DOHH2 (cell line): Measurements from ENCODE around the gene HECW1.

Experiments
- EZH2phosphoT487 ChIP-seq: fragments of 200-600 bp; sonication (generic); IDR thresholded peaks from 2 replicates; pipeline ENCODE4 v1.6.1; 2017; ENCODE audit warnings: borderline replicate concordance, mild to moderate bottlenecking, antibody characterized with exemption, low read length, moderate library complexity, mixed read lengths
- TF ChIP-seq, protein P1 (sequence below): fragments of 200-600 bp; sonication (generic); IDR thresholded peaks from one replicate; pipeline ENCODE4 v1.5.1; 2014; ENCODE audit warnings: antibody characterized with exemption, mild to moderate bottlenecking, low read depth, low read length; ENCODE audit not compliant: poor library complexity, severe bottlenecking

DNA sequence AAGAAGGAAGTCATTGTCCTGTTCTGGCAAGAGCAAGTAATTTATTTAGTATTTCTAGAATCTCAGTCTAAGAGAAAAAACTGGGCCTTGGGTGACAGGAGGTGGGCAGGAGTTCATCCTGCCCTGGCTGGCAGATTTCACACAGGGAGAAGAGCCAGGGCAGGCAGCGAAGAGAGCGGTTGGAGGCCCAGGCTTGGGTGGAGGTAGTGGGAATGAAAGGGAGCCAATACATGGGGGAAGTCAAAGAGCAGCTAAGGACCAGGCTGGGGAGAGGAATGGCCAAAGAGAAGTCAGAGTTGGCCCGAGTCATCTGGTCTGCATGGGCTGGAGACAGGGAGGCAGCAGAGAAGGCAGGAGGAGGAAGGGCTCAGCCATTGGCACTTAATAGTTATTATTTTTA is 51.4 kb downstream of the HECW1 start:
- TF ChIP-seq, protein P1, sequence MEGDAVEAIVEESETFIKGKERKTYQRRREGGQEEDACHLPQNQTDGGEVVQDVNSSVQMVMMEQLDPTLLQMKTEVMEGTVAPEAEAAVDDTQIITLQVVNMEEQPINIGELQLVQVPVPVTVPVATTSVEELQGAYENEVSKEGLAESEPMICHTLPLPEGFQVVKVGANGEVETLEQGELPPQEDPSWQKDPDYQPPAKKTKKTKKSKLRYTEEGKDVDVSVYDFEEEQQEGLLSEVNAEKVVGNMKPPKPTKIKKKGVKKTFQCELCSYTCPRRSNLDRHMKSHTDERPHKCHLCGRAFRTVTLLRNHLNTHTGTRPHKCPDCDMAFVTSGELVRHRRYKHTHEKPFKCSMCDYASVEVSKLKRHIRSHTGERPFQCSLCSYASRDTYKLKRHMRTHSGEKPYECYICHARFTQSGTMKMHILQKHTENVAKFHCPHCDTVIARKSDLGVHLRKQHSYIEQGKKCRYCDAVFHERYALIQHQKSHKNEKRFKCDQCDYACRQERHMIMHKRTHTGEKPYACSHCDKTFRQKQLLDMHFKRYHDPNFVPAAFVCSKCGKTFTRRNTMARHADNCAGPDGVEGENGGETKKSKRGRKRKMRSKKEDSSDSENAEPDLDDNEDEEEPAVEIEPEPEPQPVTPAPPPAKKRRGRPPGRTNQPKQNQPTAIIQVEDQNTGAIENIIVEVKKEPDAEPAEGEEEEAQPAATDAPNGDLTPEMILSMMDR = no peak
- TF ChIP-seq EZH2phosphoT487 = no peak
